ENCODE data around the gene CFAP206.
A peak's percentile ranks its signal among the peaks of the same experiment; 100 is the strongest.

Gene CFAP206

DNA sequence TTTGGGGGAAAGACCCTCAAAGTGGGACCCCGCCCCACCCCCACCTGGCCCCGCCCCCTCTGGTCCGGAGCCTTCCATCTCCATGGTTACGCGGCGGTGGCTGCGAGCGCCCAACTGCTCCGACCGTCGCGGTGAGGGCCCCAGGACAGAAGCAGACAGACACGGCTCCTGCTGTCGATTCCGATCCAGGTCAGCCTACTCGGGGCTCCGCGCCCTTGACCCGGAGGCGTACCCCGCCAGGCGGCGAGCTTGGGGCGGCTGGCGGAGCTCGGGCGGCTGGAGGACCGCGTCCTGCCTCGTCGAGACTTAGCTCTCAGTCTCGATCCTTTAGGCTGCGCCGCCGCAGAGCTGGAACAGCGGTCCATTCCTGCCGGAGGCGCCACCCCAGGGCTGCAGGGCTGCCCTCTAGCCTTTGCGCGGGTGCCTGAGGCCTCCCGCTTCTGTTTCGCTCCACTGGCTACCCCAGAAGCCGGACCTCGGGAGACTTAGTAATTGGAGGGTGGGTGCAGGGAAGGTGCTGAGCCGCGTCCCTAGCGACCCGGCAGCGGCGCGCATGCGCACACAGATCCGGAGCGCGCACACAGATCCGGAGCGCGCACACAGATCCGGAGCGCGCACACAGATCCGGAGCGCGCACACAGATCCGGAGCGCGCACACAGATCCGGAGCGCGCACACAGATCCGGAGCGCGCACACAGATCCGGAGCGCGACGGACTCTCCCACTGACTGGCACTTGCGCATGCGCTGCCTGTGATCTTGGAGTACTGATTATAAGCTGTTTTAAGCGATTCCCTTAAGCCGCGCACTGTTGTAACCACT lies at the start of gene CFAP206:
TSS of gene CFAP206 (plus strand) at position 72 of the 820 bp plus-strand sequence. CDS start 1,868 bp downstream, outside the sequence.
- DNase-seq, result peak; percentile 77

DNA sequence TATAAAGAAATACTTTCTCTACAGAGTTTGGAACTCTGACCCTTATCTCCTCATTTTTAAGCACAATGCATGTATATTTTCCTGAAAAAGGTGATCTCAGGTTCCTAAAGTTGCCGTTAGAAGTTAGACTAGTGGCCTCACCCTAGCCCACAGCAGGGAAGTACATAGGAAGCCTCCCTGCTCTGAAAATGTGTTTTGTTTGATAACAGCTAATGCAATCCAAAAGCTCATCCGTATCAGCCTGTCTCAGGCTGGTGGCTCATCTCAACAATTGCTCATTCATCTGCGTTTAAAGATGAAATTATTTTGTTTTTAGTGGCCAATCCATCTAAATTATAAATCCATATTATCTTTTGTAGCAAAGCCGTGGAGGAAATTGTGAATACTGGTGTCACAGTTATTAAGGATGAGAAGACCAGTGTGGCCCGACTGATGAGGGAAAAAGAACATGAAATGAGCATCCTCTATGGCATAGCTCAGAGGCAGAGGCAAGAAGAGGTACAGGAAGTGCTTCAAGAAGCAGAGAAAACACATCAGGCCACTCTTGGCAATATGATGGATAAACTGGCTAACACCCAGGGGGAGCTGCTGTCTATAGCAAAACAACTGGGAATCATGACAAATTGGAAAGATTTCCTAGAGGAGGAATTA lies 43.0 kb upstream of the CFAP206 start:
- DNase-seq, result no peak

DNA sequence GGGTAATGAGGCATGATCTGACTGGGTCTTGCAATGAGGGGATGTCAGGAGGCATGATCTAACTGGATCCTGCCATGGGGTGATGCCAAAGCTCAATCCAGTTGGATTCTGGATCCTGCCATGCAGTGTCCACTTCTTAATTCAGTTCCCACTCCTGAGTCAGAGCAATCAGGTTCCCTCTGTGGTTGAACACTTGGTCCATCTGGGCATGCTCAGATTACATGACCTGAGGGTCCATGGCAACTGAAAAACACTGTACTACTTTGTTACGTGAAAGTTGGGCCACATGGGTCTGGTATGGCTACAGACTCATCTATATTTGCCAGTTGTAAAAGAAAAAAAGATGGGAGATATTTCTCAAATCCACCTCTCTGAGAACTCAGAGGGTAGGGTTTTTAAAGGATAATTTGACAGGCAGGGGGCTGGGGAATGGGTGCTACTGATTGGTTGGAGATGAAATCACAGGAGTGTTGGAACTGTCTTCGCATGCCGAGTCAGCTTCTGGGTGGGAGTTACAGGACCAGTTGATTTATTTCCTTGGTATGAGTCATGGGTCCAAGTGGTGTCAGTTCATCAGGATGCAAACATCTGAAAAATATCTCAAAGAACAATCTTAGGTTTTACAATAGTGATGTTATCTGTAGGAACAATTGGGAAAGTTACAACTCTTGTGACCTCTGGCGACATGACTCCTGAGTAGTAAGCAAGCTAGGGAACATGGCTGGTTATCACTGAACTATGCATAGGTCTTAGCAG lies 41.5 kb upstream of the CFAP206 start:
- DNase-seq, result no peak

- DNase-seq, result no peak
These were observed 40.9 kb upstream of the CFAP206 start for GRCh38 chr6:87366899-87367298.

DNA sequence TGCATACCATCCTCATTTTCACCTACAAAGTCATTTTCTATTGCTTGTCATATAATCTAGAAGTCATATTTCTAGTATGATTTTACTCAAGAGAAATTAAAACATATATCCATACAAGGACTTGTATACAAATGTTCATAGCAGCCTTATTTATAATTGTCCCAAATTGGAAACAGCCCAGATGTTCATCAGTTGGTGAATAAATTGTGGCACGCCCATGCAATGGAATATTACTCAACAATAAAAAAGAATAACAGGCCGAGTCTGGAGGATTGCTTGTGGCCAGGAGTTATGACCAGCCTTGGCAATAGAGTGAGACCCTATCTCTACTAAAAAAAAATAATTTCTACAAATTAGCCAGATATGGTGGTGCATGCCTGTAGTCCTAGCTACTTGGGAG lies 34.4 kb upstream of the CFAP206 start:
- DNase-seq, result no peak

DNA sequence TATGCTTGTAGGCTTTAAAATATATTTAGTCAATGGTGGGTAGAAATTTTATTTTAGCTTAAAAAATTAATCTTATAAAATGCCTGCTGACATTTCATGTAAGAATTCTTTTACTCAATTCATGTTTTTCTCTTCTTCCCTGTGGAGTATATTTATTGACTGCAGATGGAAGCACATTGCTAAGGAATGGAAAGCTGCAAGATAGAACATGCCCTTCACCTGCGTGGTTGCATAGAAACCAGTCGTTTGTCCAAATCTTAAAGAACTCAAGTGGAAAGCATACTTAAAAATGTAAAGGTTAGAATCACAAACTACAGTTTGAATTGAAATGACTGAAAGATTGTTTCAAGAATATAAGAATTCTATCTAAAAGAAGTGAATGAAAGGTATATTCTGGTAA lies 32.5 kb upstream of the CFAP206 start:
- DNase-seq, result no peak

DNA sequence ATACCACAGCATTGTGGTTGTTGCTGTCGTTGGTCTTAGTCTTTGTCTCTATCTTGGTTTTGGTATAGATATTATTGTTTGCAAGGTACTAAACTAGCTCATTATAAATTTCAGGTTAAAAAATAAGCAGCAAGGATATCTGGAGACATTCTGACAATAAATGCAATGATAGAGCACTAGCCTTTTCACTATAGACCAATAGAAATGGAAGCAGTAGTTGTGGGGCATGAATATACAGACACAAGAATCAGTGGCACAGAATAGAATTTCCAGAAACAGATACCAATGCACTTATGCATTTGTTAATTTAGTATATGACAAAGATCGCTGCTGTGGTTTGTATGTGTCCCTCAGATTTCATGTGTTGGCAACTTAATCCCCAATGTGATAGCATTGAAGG lies 31.1 kb upstream of the CFAP206 start:
- DNase-seq, result no peak

DNA sequence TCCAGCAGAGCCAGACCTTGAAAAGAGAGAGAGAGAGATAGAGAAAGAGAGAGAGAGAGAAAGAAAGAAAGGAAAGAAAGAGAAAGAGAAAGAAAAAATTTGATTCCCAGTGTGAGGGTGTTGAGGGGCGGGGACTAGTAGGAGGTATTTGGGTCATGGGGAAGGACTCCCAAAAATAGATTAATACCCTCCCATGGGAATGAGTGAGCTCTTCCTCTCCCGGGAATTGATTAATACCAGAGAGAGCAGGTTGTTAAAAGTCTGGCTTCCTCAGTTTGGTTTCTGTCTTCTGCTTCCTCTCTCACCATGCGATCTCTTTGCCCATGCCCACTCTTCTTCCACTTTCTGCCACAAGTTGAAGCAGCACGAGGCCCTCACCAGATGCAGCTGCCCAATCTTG lies 28.8 kb upstream of the CFAP206 start:
- DNase-seq, result no peak

DNA sequence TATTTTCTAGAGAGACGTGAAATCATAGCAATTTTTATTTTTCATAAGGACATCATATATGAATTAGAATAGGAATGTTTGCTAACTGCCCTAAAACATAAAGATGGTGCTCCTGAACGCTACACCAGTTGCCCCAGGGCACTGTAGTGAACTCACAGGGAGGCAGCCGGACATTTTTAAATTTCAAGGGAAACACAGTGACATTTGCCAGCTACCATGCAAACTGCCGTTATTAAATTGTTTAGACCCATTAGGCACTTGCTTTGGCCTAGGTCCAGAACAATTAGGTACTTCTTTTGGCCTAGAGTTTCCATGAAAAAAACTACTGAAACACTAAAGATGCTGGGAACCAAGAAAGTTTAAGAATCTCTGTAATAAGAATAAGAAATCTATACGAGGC lies 24.9 kb upstream of the CFAP206 start:
- no peak for DNase-seq

- DNase-seq, result no peak
These were observed 23.7 kb upstream of the CFAP206 start for GRCh38 chr6:87384038-87384437.

DNA sequence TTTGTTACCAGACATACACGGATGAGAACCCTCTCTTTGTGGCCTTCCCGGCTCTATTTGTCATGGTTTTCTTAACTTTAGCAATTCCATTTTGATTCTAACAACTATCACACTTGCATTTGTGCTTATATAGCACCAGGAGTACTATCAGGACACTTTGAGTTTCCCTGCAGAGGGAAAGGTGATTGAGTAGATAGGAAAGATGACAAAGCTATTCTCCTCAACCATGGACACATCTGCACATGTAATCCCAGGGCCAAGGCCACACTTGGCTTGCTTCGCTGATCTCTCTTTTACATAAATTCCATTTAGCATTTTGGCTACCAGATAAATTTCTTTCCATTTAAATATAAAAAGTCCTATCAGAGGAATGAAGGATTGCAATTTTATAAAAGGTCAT lies 23.3 kb upstream of the CFAP206 start:
- DNase-seq, result no peak

DNA sequence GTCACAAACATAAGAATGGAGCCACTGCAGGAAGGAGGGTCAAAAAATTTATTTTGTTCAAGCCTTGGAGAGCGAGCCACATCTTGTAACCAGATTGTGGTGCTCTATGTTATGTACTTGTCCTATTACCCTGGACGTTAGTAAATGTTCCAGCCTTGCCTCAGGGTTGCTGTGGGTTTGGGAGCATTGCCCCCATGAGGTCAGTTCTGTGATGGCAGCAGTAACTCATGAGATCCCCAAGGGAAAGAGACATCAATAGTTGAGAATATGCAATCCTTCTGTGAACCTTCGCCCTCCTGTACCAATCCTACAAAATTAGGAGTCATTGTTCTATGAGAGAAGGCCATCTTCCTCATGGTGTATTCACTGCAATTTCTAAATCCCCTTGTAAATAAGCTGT lies 16.4 kb upstream of the CFAP206 start:
- no peak for DNase-seq

GRCh38 chr6:87393026-87393622 lies 14.6 kb upstream of the CFAP206 start:
- peak; percentile 74 for DNase-seq

GRCh38 chr6:87395431-87395830 lies 12.3 kb upstream of the CFAP206 start:
- no peak for DNase-seq

DNA sequence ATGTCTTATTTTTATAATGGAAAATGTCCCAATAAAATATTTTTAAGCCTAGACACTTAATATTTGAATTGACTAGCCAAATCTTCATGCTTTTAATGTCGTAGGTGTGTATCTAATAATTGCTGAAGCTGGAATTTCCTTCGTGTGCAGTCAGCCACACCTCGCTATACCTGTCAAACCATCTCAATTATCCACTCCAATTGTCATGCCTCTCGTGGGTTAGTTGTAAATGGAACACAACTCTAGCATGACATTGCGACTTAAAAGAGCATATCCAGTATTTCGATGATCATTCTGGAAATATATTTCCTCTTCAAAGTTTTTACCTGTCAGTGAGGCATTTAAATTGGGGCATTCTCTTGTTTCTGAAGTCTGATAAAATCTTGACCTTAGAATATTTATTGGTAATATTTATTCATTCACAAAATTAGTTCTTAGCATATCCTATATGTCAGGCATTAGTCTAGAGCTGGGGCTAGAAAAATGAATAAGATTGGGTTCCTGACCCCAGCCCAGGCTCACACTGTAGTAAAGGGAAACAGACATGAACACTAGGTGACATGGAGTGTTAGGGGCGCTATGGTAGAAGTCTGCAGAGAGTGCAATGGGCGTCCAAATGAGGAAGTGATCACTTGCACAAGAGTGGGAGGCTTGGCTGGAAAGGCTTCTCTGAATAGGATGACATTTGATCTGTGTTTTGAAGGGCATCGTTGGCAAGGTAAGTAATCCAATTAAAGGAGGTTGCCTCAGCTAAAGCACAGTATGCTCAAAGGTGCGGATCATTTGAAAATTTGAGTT lies 11.0 kb upstream of the CFAP206 start:
- peak; percentile 75 for DNase-seq

- DNase-seq, result no peak
These were observed 10.1 kb upstream of the CFAP206 start for GRCh38 chr6:87397656-87398055.

DNA sequence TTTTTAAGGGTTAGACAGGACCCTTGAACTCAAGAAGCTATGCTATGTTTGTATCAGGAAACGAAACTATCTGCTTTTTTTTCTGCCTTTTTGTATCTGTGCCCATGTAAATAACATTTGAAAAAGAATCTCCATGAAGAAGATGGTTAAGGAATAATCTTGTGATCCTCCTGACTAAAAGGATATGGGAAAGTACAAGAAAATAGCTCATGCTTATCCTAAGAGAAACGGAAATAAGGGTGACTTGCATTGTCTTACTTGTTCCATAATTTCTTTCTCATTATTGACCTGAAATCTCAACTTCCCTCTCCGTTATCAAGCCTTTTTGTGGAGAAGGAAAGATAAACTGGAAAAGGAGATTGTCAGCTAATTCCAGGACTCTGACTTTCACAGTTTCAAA lies 5.9 kb upstream of the CFAP206 start:
- DNase-seq, result no peak

DNA sequence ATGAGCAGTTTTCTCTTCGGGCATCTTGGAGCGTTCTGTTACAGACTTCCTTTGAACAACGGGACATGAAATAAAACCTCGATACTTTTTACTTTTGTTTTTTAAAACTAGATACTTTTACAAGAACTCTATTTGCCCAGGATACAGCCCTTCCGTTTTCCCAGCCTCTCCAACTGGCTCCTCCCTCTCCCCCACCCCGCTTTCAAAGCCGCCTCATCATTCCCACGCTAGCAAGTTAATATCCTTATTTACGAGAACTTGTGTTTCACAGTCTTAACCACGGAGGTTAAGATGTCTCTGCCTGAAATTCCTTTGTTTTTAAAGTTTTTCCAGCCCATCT lies 241 bp upstream of the CFAP206 start:
- DNase-seq, result peak; percentile 76

DNA sequence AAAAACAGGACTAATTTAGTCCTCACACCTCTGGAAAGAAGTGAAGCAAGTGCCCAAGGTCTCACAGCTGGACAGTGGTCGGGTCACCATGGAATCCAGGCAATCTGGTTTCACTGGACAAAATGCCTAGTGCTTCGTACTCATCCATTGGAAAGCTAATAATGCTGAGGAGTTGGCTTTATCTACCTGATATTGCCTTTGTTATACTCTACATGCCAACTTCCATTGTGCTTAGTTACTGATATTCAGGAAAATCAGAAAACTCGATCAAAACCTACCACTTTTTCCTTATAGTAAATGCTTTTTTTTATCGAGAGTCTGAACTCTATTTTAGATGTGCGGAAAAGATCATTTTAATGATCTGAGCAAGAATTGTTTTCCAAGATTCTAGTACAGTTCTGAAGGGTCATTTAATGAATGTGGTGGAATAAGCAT lies 966 bp downstream of the CFAP206 start:
- DNase-seq, result no peak

GRCh38 chr6:87419266-87419665 lies 11.5 kb downstream of the CFAP206 start:
- no peak for DNase-seq

DNA sequence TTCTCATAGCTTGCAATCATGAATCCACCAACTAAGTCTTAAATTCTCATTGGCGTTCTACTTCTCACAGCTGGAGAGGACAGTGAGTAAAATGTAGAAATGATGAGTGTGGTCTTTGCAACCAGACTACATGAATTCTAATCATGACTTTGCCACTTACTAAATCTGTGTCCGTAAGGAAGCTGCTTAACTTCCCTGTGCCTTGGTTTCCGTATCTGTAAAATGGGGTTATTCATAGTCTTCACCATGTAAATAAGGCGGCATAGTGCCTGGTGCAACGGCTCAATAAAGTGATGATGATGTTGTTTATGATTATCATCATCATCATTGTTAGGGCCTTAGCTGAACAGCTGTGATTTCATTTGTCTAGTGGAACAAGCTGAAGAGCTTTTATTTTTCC lies 12.6 kb downstream of the CFAP206 start:
- no peak for DNase-seq

DNA sequence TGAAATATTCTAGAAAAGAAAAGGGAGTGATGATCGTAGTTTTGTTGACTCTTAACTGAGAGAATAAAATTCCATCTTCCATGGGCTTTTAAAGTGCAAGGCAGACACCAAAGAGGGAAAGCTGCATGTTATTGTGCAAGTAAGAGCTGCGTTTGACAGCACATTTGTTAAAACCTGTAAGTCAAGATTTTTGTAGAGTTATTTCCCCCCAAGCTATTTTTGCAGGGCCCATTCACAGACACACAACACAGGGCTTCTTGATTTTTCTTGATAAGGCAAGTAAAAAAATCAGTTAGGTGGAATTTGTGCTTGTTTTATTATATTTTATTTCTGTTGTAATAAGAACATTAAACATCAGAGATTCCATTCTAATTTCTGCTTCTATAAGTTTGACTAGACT lies 13.8 kb downstream of the CFAP206 start:
- DNase-seq, result no peak

- DNase-seq, result no peak
These were observed 19.0 kb downstream of the CFAP206 start for GRCh38 chr6:87426789-87427188.

All from NCI-H510A treated with DMSO at 0.1 percent for 48 hours (cell line).